Thyroid gland (tissue), 4 donors: ENCODE results near the gene SHISA9.

ENCODE experiments used
- POLR2A ChIP-seq, 2 donors: fragments of 450-650 bp; IDR thresholded peaks; one replicate each; pipeline ENCODE4 v1.6.1; 2017; ENCODE audit warnings: antibody characterized with exemption in 2 of 2, mild to moderate bottlenecking in 2 of 2, moderate library complexity in 1 of 2
- TF ChIP-seq, protein P1 (sequence below), 6 experiments: fragments of 200-600 bp in 3 of 6; fragments of 450-650 bp in 3 of 6; sonication (generic) in 3 of 6; IDR thresholded peaks; one replicate each; pipeline ENCODE4 v1.5.1; 2016 to 2019; ENCODE audit warnings: antibody characterized with exemption in 6 of 6, mild to moderate bottlenecking in 2 of 6, inconsistent platforms in 1 of 6, moderate library complexity in 1 of 6

DNA sequence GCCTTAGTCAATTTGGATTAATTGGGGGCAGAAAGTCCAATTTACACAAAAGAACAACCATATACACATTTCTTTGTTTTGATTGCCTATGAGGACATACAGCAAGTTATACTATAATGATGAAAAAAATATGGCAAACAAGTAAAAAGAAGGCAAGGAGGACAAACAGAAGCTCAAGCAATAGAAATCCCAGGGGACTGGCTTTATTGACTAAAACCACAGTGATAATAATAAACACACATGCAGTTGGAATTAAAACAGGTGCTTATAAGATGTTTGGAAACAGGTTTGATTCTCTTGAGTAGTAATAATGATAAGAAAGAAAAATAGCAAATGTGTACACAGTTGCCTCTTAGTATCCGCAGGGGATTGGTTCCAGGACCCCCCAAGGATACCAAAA is 176.4 kb downstream of the SHISA9 start:
- no peak for TF ChIP-seq POLR2A (IDR thresholded peaks at IDR 0.05)
- TF ChIP-seq, protein P1, sequence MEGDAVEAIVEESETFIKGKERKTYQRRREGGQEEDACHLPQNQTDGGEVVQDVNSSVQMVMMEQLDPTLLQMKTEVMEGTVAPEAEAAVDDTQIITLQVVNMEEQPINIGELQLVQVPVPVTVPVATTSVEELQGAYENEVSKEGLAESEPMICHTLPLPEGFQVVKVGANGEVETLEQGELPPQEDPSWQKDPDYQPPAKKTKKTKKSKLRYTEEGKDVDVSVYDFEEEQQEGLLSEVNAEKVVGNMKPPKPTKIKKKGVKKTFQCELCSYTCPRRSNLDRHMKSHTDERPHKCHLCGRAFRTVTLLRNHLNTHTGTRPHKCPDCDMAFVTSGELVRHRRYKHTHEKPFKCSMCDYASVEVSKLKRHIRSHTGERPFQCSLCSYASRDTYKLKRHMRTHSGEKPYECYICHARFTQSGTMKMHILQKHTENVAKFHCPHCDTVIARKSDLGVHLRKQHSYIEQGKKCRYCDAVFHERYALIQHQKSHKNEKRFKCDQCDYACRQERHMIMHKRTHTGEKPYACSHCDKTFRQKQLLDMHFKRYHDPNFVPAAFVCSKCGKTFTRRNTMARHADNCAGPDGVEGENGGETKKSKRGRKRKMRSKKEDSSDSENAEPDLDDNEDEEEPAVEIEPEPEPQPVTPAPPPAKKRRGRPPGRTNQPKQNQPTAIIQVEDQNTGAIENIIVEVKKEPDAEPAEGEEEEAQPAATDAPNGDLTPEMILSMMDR (IDR thresholded peaks at IDR 0.05) = no peak
